HepG2 (cell line): ENCODE measurements around the gene FBXO2. TPM values are rescaled to one million over a fixed set of nuclear protein-coding genes. Genes with fewer than 3 reads are reported as not detected.

Source experiments
- ELF4 ChIP-seq: sonication (generic); formaldehyde crosslinking; IDR thresholded peaks from 2 replicates; pipeline ENCODE4 v1.5.0; 2020; ENCODE audit warnings: missing genetic modification reagents, mild to moderate bottlenecking, moderate library complexity, borderline replicate concordance
- FOXP4 ChIP-seq: sonication (generic); formaldehyde crosslinking; IDR thresholded peaks from 2 replicates; pipeline ENCODE4 v1.4.0; 2020; ENCODE audit warnings: missing genetic modification reagents
- HNRNPLL ChIP-seq: fragments of 200-400 bp; formaldehyde crosslinking; IDR thresholded peaks from 2 replicates; pipeline ENCODE4 v1.6.1; 2017; ENCODE audit warnings: mild to moderate bottlenecking, low read depth, low read length; ENCODE audit not compliant: poor library complexity, severe bottlenecking
- HNRNPUL1 ChIP-seq: fragments of 200-400 bp; formaldehyde crosslinking; IDR thresholded peaks from 2 replicates; pipeline ENCODE4 v1.6.1; 2017; ENCODE audit warnings: low read depth, mild to moderate bottlenecking, low read length, moderate library complexity
- KIAA2018 ChIP-seq: sonication (generic); formaldehyde crosslinking; IDR thresholded peaks from 2 replicates; pipeline ENCODE4 v1.5.0; 2020; ENCODE audit warnings: mild to moderate bottlenecking, missing genetic modification reagents, borderline replicate concordance
- NFKB2 ChIP-seq: sonication (generic); formaldehyde crosslinking; IDR thresholded peaks from 2 replicates; pipeline ENCODE4 v1.4.0; 2020; ENCODE audit warnings: missing genetic modification reagents, borderline replicate concordance
- NPAS2 ChIP-seq: sonication (generic); formaldehyde crosslinking; IDR thresholded peaks from 2 replicates; pipeline ENCODE4 v1.8.0; 2022; ENCODE audit warnings: mild to moderate bottlenecking, missing genetic modification reagents, borderline replicate concordance
- STAG1 ChIP-seq: sonication (generic); formaldehyde crosslinking; IDR thresholded peaks from 2 replicates; pipeline ENCODE4 v1.4.0; 2020; ENCODE audit warnings: missing genetic modification reagents
- TBP ChIP-seq: sonication (generic); formaldehyde crosslinking; IDR thresholded peaks from 2 replicates; pipeline ENCODE4 v1.5.0; 2020; ENCODE audit warnings: missing genetic modification reagents
- THAP11 ChIP-seq: IDR thresholded peaks from 2 replicates; pipeline ENCODE4 v1.6.1; 2016; ENCODE audit warnings: missing biosample characterization, missing genetic modification reagents
- polyA plus RNA-seq, 8 experiments: library from polyadenylated mRNA; depleted of rRNA in 3 of 8; stranded (reverse) in 7 of 8; unstranded in 1 of 8; fragments of >200 nt; fragmentation: Illumina TruSeq in 4 of 8; extraction: Trizol in 4 of 8; gene quantifications; 2 replicates each; pipeline versions ENCODE4 v1.2.1 to v1.2.3, GENCODE V29; 2011 to 2016; ENCODE audit warnings: low read depth in 4 of 8, missing spikeins in 1 of 8, mixed read lengths in 1 of 8; ENCODE audit not compliant: insufficient read depth in 1 of 8
- total RNA-seq, 5 experiments: library from RNA; depleted of rRNA; stranded (reverse); fragments of >200 nt; fragmentation: Illumina TruSeq; extraction: Trizol; gene quantifications; 2 replicates each; pipeline ENCODE4 v1.2.3, GENCODE V29; 2016; ENCODE audit warnings: low read depth in 1 of 5
- TF ChIP-seq, protein P1 (sequence below): sonication (generic); IDR thresholded peaks from 2 replicates; pipeline ENCODE4 v1.6.1; 2016; ENCODE audit warnings: low read depth, borderline replicate concordance
- TF ChIP-seq, protein P2 (sequence below): IDR thresholded peaks from 2 replicates; pipeline ENCODE4 v1.6.1; 2016; ENCODE audit warnings: missing biosample characterization, missing genetic modification reagents, low read depth
- TF ChIP-seq, protein P3 (sequence below): sonication (generic); formaldehyde crosslinking; IDR thresholded peaks from 2 replicates; pipeline ENCODE4 v1.4.0; 2020; ENCODE audit warnings: missing genetic modification reagents

Gene FBXO2
- total and polyA plus RNA-seq, 2 of the 13 experiments (the other 11 are each of a cell fraction or from before 2014, with no cell fraction given): 79.3 to 112 TPM

DNA sequence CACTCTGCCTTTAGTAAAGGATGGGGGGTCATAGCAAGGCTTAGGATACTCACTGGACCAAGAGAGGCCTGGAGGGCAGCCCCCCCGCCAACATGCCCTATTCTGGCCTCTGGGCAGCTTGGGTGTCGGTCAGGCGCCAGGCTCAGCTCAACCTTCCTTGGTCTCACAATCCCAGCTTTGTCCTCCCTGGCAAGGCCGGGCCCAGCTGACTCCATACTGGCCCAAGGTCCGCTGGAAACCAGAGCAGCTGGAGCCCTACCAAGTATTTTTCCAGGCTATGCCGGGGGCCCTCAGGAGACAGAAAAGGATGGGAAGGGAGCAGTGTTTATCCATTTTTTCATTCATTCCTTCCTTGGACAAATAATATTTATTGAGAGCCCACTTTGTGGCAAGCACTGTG, 6.2 kb downstream of the FBXO2 start (continued):
- no peak for TF ChIP-seq KIAA2018 (CRISPR knock-in tag)
- TF ChIP-seq NFKB2 (CRISPR knock-in tag): no peak
- TF ChIP-seq, protein P1, sequence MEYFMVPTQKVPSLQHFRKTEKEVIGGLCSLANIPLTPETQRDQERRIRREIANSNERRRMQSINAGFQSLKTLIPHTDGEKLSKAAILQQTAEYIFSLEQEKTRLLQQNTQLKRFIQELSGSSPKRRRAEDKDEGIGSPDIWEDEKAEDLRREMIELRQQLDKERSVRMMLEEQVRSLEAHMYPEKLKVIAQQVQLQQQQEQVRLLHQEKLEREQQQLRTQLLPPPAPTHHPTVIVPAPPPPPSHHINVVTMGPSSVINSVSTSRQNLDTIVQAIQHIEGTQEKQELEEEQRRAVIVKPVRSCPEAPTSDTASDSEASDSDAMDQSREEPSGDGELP: peak; percentile 75; the same call in 1 of the 2 replicates
- TF ChIP-seq, protein P2, sequence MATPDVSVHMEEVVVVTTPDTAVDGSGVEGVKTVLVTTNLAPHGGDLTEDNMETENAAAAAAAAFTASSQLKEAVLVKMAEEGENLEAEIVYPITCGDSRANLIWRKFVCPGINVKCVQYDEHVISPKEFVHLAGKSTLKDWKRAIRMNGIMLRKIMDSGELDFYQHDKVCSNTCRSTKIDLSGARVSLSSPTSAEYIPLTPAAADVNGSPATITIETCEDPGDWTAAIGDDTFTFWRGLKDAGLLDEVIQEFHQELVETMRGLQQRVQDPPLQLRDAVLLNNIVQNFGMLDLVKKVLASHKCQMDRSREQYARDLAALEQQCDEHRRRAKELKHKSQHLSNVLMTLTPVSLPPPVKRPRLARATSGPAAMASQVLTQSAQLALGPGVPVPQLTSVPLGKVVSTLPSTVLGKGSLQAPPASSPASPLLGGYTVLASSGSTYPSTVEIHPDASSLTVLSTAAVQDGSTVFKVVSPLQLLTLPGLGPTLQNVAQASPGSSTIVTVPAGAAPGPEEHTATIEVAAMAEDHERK (CRISPR knock-in tag): no peak
- TF ChIP-seq FOXP4 (CRISPR knock-in tag): no peak
- TF ChIP-seq STAG1 (CRISPR knock-in tag): no peak
- no peak for TF ChIP-seq THAP11 (CRISPR knock-in tag)
- no peak for TF ChIP-seq TBP (CRISPR knock-in tag)
- no peak for TF ChIP-seq HNRNPLL
- no peak for TF ChIP-seq NPAS2 (CRISPR knock-in tag)
- TF ChIP-seq ELF4 (CRISPR knock-in tag): no peak
- no peak for TF ChIP-seq HNRNPUL1
- TF ChIP-seq, protein P3, sequence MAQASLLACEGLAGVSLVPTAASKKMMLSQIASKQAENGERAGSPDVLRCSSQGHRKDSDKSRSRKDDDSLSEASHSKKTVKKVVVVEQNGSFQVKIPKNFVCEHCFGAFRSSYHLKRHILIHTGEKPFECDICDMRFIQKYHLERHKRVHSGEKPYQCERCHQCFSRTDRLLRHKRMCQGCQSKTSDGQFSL (CRISPR knock-in tag): 0 out of 2 replicates have a peak, but pooled peaks have one; percentile 6
